Measurements from ENCODE around the gene PSAT1.

DNA sequence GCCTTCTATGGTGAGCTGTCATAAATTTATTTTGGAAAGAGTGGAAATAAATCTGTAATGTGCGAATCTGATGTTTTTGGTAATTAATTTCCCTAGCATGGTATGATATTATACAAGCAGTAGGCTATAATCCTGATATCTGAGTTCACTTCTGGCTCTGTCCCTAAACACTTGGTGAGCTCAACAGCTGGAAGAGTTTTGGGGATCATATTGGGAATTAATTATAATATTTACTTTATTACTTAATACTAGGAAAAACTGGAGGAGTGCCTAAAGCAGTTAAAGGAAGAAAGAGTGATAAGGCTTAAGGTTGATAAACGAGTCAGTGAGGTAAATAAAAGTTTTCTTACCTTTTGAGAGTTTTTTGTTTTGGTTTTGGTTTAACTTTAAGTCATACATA is 34.3 kb upstream of the PSAT1 start:
- TF ChIP-seq EZH2 (IDR thresholded peaks at IDR 0.05; ENCODE audit: insufficient read depth, poor library complexity, severe bottlenecking) = no peak
- no peak for TF ChIP-seq EZH2phosphoT487 (IDR thresholded peaks at IDR 0.05; ENCODE audit: insufficient read depth, low read depth)

All from GM23248 (cell line).